Measurements from ENCODE around the gene KCTD13. TPM values are rescaled to one million over a fixed set of nuclear protein-coding genes. Genes with fewer than 3 reads are reported as not detected.

The KCTD13 gene
- polyA plus RNA-seq, 1 of the 3 experiments (the other 2 are of a cell fraction) = 31.0 TPM

DNA sequence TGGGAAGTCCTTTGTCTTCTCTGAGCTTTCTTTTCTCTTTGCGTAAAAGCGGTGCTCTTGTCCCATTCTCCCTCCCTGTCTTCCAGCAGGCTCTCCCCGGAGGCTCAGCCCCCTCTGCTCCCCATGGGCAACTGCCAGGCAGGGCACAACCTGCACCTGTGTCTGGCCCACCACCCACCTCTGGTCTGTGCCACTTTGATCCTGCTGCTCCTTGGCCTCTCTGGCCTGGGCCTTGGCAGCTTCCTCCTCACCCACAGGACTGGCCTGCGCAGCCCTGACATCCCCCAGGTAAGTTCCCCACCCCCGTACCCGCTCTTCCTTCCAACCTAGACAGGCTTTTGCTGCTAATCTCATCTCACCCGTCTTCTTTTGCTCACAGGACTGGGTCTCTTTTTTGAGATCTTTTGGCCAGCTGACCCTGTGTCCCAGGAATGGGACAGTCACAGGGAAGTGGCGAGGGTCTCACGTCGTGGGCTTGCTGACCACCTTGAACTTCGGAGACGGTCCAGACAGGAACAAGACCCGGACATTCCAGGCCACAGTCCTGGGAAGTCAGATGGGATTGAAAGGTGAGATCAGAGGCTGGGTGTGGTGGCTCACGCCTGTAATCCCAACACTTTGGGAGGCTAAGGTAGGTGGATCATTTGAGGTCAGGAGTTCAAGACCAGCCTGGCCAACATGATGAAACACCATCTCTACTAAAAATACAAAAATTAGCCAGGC is 37.2 kb upstream of the KCTD13 start (continued):
- no peak for TF ChIP-seq USF2 (IDR thresholded peaks at IDR 0.05; ENCODE audit: borderline replicate concordance, low read depth, low read length)
- no peak for TF ChIP-seq USF1 (IDR thresholded peaks at IDR 0.05; ENCODE audit: borderline replicate concordance, low read depth)
- no peak for TF ChIP-seq FOXJ3 (CRISPR knock-in tag; IDR thresholded peaks at IDR 0.05)
- TF ChIP-seq EP300 (IDR thresholded peaks at IDR 0.05; ENCODE audit: borderline replicate concordance in 1 of 2, low read depth in 1 of 2, low read length in 1 of 2) = no peak

GRCh38 chr16:29962344-29962994 is 36.4 kb upstream of the KCTD13 start:
- WGBS (ENCODE audit: low lambda C conversion rate) = 21% methylated on average over 18 of the region's 18 CpGs
- no peaks in the 10 kb centered on the region for H4K20me1 ChIP-seq (ENCODE audit: insufficient read depth)
- peaks cover 0 to 5% of the 10 kb centered on the region in 2 experiments for H3K36me3 ChIP-seq (replicated peaks in 1 of 2; ENCODE audit: control insufficient read depth in 1 of 2, insufficient read depth in 2 of 2, low read length in 1 of 2)
- no peaks in the 10 kb centered on the region for H3K9me2 ChIP-seq
- peaks cover 2% of the 10 kb centered on the region for H3K79me2 ChIP-seq (ENCODE audit: insufficient read depth)
- no peaks in the 10 kb centered on the region for H3K9me3 ChIP-seq
- H3K9ac ChIP-seq = peak overlapping the region; percentile 77
- no peaks in the 10 kb centered on the region for H3K27me3 ChIP-seq (ENCODE audit: insufficient read depth)
- peak overlapping the region; percentile 96 for H2AFZ ChIP-seq (ENCODE audit: low read depth)
- H3K27ac ChIP-seq (ENCODE audit: low read depth in 2 of 2, low read length in 1 of 2) = peak overlapping the region; percentile 63 to 69; a peak in 3 of 4 replicates
- POLR2A ChIA-PET = interaction anchor here (0.6 to 1.9 kb wide), 8 partner anchors 11 to 128 kb away, joined by 3 to 10 read pairs (median 3); partner anchors contain the start of genes KCTD13, SEZ6L2 and TAOK2
- H3F3A ChIP-seq (replicated peaks; ENCODE audit: insufficient read depth) = peaks cover 7% of the 10 kb centered on the region
- DNase-seq = no peak
- CTCF ChIA-PET = interaction anchor here (0.8 to 1.8 kb wide), 4 partner anchors 11 to 63 kb away, joined by 4 to 6 read pairs (median 5); partner anchors contain the start of genes ASPHD1 and SEZ6L2
- peak overlapping the region; percentile 66 to 78 for H3K4me3 ChIP-seq (ENCODE audit: low read depth in 2 of 2, low read length in 1 of 2)
- H3K4me2 ChIP-seq = peak overlapping the region; percentile 97
- H3K4me1 ChIP-seq (ENCODE audit: control insufficient read depth in 1 of 2, insufficient read depth in 2 of 2, low read depth in 1 of 2, low read length in 1 of 2) = peaks cover 0 to 15% of the 10 kb centered on the region in 2 experiments; a peak in 1 of 4 replicates
- TF ChIP-seq, protein P1, sequence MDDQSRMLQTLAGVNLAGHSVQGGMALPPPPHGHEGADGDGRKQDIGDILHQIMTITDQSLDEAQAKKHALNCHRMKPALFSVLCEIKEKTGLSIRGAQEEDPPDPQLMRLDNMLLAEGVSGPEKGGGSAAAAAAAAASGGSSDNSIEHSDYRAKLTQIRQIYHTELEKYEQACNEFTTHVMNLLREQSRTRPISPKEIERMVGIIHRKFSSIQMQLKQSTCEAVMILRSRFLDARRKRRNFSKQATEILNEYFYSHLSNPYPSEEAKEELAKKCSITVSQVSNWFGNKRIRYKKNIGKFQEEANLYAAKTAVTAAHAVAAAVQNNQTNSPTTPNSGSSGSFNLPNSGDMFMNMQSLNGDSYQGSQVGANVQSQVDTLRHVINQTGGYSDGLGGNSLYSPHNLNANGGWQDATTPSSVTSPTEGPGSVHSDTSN (IDR thresholded peaks at IDR 0.05) = no peak
- TF ChIP-seq, protein P2, sequence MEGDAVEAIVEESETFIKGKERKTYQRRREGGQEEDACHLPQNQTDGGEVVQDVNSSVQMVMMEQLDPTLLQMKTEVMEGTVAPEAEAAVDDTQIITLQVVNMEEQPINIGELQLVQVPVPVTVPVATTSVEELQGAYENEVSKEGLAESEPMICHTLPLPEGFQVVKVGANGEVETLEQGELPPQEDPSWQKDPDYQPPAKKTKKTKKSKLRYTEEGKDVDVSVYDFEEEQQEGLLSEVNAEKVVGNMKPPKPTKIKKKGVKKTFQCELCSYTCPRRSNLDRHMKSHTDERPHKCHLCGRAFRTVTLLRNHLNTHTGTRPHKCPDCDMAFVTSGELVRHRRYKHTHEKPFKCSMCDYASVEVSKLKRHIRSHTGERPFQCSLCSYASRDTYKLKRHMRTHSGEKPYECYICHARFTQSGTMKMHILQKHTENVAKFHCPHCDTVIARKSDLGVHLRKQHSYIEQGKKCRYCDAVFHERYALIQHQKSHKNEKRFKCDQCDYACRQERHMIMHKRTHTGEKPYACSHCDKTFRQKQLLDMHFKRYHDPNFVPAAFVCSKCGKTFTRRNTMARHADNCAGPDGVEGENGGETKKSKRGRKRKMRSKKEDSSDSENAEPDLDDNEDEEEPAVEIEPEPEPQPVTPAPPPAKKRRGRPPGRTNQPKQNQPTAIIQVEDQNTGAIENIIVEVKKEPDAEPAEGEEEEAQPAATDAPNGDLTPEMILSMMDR (IDR thresholded peaks at IDR 0.05) = no peak
- TF ChIP-seq RFX5 (IDR thresholded peaks at IDR 0.05; ENCODE audit: low read length) (no peak), GATA2 (CRISPR knock-in tag; IDR thresholded peaks at IDR 0.05) (no peak), RAD21 (IDR thresholded peaks at IDR 0.05; ENCODE audit: low read length) (no peak), CHD2 (IDR thresholded peaks at IDR 0.05; ENCODE audit: low read length, partially characterized antibody) (no peak), EZH2phosphoT487 (IDR thresholded peaks at IDR 0.05; ENCODE audit: borderline replicate concordance, low read depth) (no peak), RCOR1 (IDR thresholded peaks at IDR 0.05; ENCODE audit: low read length) (no peak), EP300 (IDR thresholded peaks at IDR 0.05; ENCODE audit: borderline replicate concordance in 1 of 2, low read depth in 1 of 2, low read length in 1 of 2) (no peak), YY1 (IDR thresholded peaks at IDR 0.05; ENCODE audit: low read depth) (no peak), MEF2A (IDR thresholded peaks at IDR 0.05; ENCODE audit: borderline replicate concordance, low read depth) (no peak), ELF1 (IDR thresholded peaks at IDR 0.05) (no peak), IRF3 (IDR thresholded peaks at IDR 0.05; ENCODE audit: low read depth, low read length) (no peak), REST (IDR thresholded peaks at IDR 0.05; ENCODE audit: low read depth, low read length) (no peak), FOXM1 (IDR thresholded peaks at IDR 0.05; ENCODE audit: low read depth) (no peak)
- TF ChIP-seq, protein P3, sequence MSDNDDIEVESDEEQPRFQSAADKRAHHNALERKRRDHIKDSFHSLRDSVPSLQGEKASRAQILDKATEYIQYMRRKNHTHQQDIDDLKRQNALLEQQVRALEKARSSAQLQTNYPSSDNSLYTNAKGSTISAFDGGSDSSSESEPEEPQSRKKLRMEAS (IDR thresholded peaks at IDR 0.05; ENCODE audit: low read depth) = no peak

Data from SK-N-SH (cell line).